ENCODE measurements around the gene TLX2.

Gene TLX2

GRCh38 chr2:74535440-74535965 lies 21.3 kb downstream of the TLX2 start:
- H3K4me1 Mint-ChIP-seq, result peaks cover 18% of the 10 kb centered on the region

GRCh38 chr2:74536166-74536950 lies 22.1 kb downstream of the TLX2 start:
- Mint-ChIP-seq H3K9me3 (no peaks in the 10 kb centered on the region), H3K36me3 (peaks cover 8% of the 10 kb centered on the region), H3K4me3 (no peak overlapping the region), H3K27me3 (peaks cover 5% of the 10 kb centered on the region), H3K27ac (no peak overlapping the region), H3K4me1 (peaks cover 10% of the 10 kb centered on the region)

More at GRCh38 chr2:74535440-74535965, 21.3 kb downstream of the TLX2 start:
- Mint-ChIP-seq H3K4me3 (no peak overlapping the region), H3K36me3 (peaks cover 12% of the 10 kb centered on the region), H3K27ac (no peak overlapping the region), H3K9me3 (no peaks in the 10 kb centered on the region), H3K27me3 (peaks cover 5% of the 10 kb centered on the region)

GRCh38 chr2:74537140-74537539 lies 22.9 kb downstream of the TLX2 start:
- no peaks in the 10 kb centered on the region for H3K9me3 Mint-ChIP-seq
- peaks cover 6% of the 10 kb centered on the region for H3K36me3 Mint-ChIP-seq
- peaks cover 4% of the 10 kb centered on the region for H3K4me1 Mint-ChIP-seq
- peaks cover 5% of the 10 kb centered on the region for H3K27me3 Mint-ChIP-seq
- H3K27ac Mint-ChIP-seq, result no peak overlapping the region
- no peak overlapping the region for H3K4me3 Mint-ChIP-seq

GRCh38 chr2:74538881-74539339 lies 24.7 kb downstream of the TLX2 start:
- Mint-ChIP-seq H3K27ac (no peak overlapping the region), H3K36me3 (no peaks in the 10 kb centered on the region), H3K4me1 (no peaks in the 10 kb centered on the region), H3K27me3 (peaks cover 10% of the 10 kb centered on the region), H3K4me3 (no peak overlapping the region), H3K9me3 (no peaks in the 10 kb centered on the region)

- Mint-ChIP-seq H3K9me3 (no peaks in the 10 kb centered on the region), H3K27ac (no peak overlapping the region), H3K4me1 (no peaks in the 10 kb centered on the region), H3K27me3 (peaks cover 10% of the 10 kb centered on the region), H3K36me3 (no peaks in the 10 kb centered on the region), H3K4me3 (no peak overlapping the region)
Measured at GRCh38 chr2:74540291-74540690, 26.0 kb downstream of the TLX2 start.

- Mint-ChIP-seq H3K4me1 (peaks cover under 1% of the 10 kb centered on the region), H3K9me3 (no peaks in the 10 kb centered on the region), H3K27me3 (peaks cover 18% of the 10 kb centered on the region), H3K4me3 (no peak overlapping the region), H3K36me3 (no peaks in the 10 kb centered on the region), H3K27ac (no peak overlapping the region)
Measured at GRCh38 chr2:74542978-74543377, 28.7 kb downstream of the TLX2 start.

- Mint-ChIP-seq H3K9me3 (no peaks in the 10 kb centered on the region), H3K27me3 (peaks cover 22% of the 10 kb centered on the region), H3K4me1 (peaks cover 7% of the 10 kb centered on the region), H3K27ac (no peak overlapping the region), H3K36me3 (no peaks in the 10 kb centered on the region), H3K4me3 (no peak overlapping the region)
Measured at GRCh38 chr2:74544634-74545033, 30.4 kb downstream of the TLX2 start.

GRCh38 chr2:74546004-74546403 lies 31.8 kb downstream of the TLX2 start:
- Mint-ChIP-seq H3K27me3 (peaks cover 31% of the 10 kb centered on the region), H3K36me3 (no peaks in the 10 kb centered on the region), H3K4me1 (peaks cover 7% of the 10 kb centered on the region), H3K4me3 (no peak overlapping the region), H3K9me3 (no peaks in the 10 kb centered on the region), H3K27ac (no peak overlapping the region)

GRCh38 chr2:74548285-74548899 lies 34.1 kb downstream of the TLX2 start:
- H3K4me1 Mint-ChIP-seq, result peaks cover 7% of the 10 kb centered on the region
- H3K27ac Mint-ChIP-seq, result no peak overlapping the region
- H3K36me3 Mint-ChIP-seq, result no peaks in the 10 kb centered on the region
- peaks cover 33% of the 10 kb centered on the region for H3K27me3 Mint-ChIP-seq
- H3K4me3 Mint-ChIP-seq, result peak overlapping the region; percentile 83
- no peaks in the 10 kb centered on the region for H3K9me3 Mint-ChIP-seq

- Mint-ChIP-seq H3K27ac (no peak overlapping the region), H3K27me3 (peaks cover 33% of the 10 kb centered on the region), H3K4me1 (peaks cover 7% of the 10 kb centered on the region), H3K4me3 (peak overlapping the region; percentile 45), H3K9me3 (no peaks in the 10 kb centered on the region), H3K36me3 (no peaks in the 10 kb centered on the region)
Measured at GRCh38 chr2:74548900-74549826, 34.9 kb downstream of the TLX2 start.

GRCh38 chr2:74550231-74550630 lies 36.0 kb downstream of the TLX2 start:
- H3K4me1 Mint-ChIP-seq, result peaks cover 10% of the 10 kb centered on the region
- peaks cover 33% of the 10 kb centered on the region for H3K27me3 Mint-ChIP-seq
- peak overlapping the region; percentile 56 for H3K4me3 Mint-ChIP-seq
- H3K9me3 Mint-ChIP-seq, result no peaks in the 10 kb centered on the region
- no peaks in the 10 kb centered on the region for H3K36me3 Mint-ChIP-seq
- no peak overlapping the region for H3K27ac Mint-ChIP-seq

GRCh38 chr2:74551530-74551929 lies 37.3 kb downstream of the TLX2 start:
- Mint-ChIP-seq H3K36me3 (no peaks in the 10 kb centered on the region), H3K9me3 (no peaks in the 10 kb centered on the region), H3K27me3 (peaks cover 33% of the 10 kb centered on the region), H3K27ac (peak overlapping the region; percentile 10), H3K4me1 (peaks cover 16% of the 10 kb centered on the region), H3K4me3 (no peak overlapping the region)

- H3K4me3 Mint-ChIP-seq, result peak overlapping the region; percentile 55
- H3K4me1 Mint-ChIP-seq, result peaks cover 16% of the 10 kb centered on the region
- no peaks in the 10 kb centered on the region for H3K36me3 Mint-ChIP-seq
- H3K27ac Mint-ChIP-seq, result no peak overlapping the region
- H3K27me3 Mint-ChIP-seq, result peaks cover 31% of the 10 kb centered on the region
- no peaks in the 10 kb centered on the region for H3K9me3 Mint-ChIP-seq
Measured at GRCh38 chr2:74551942-74552913, 38.0 kb downstream of the TLX2 start.

Data from activated naive CD4-positive, alpha-beta T cell treated with anti-CD3 and anti-CD28 coated beads, Interleukin-2, amount 50 U/mL, for 24 hours (primary cell).